Measurements from ENCODE around the gene MIGA1.

DNA sequence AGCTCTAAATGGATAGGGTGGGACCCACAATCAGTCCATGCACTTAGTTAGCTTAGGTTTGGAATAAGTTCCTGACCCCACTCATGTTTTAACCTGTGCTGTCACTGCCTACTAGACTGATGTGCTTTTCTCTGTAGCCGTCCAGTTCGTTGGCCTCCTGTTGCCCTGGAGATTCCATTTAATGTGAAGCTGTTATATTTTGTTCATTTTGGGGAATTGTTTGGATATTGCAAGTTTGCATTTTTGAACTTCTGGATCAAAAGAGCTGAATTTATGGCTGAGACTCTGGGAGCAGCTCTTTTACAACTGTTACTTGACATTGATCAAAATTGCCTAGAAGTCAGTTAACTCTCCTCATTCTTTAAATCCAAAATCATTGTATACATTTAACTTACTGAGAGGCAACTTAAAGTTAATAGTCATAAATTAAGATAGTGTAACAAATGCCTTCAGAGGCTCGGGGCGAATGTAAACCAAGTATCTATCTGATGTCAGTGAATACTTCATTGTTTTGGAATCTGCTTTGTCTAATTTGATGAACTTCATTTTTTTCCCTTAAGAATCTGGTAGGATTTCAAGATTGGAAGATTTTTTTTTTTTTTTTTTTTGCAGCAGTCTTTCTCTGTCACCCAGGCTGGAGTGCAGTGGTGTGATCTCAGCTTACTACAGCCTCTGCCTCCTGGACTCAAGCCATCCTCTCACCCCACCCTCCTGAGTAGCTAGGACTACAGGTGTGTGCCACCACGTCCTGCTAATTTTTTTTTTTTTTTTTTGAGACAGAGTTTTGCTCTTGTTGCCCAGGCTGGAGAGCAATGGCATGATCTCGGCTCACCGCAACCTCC, 38.1 kb downstream of the MIGA1 start:
- TF ChIP-seq POLR2AphosphoS5 (IDR thresholded peaks at IDR 0.05; ENCODE audit: low read depth, low read length) (no peak), TCF7L2 (IDR thresholded peaks at IDR 0.05; ENCODE audit: low read depth, low read length) (no peak), SIN3A (IDR thresholded peaks at IDR 0.05; ENCODE audit: borderline replicate concordance, insufficient read depth, low read depth, low read length) (no peak)
- TF ChIP-seq, protein P1, sequence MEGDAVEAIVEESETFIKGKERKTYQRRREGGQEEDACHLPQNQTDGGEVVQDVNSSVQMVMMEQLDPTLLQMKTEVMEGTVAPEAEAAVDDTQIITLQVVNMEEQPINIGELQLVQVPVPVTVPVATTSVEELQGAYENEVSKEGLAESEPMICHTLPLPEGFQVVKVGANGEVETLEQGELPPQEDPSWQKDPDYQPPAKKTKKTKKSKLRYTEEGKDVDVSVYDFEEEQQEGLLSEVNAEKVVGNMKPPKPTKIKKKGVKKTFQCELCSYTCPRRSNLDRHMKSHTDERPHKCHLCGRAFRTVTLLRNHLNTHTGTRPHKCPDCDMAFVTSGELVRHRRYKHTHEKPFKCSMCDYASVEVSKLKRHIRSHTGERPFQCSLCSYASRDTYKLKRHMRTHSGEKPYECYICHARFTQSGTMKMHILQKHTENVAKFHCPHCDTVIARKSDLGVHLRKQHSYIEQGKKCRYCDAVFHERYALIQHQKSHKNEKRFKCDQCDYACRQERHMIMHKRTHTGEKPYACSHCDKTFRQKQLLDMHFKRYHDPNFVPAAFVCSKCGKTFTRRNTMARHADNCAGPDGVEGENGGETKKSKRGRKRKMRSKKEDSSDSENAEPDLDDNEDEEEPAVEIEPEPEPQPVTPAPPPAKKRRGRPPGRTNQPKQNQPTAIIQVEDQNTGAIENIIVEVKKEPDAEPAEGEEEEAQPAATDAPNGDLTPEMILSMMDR (IDR thresholded peaks at IDR 0.05) = no peak

Data from Panc1 (cell line).